Measurements from ENCODE around the gene GLIPR1L1. TPM values are rescaled to one million over a fixed set of nuclear protein-coding genes. Genes with fewer than 3 reads are reported as not detected.

Gene GLIPR1L1
- total RNA-seq (2014; rRNA removed; shearing (Covaris generic)), result not detected in 2 replicates

DNA sequence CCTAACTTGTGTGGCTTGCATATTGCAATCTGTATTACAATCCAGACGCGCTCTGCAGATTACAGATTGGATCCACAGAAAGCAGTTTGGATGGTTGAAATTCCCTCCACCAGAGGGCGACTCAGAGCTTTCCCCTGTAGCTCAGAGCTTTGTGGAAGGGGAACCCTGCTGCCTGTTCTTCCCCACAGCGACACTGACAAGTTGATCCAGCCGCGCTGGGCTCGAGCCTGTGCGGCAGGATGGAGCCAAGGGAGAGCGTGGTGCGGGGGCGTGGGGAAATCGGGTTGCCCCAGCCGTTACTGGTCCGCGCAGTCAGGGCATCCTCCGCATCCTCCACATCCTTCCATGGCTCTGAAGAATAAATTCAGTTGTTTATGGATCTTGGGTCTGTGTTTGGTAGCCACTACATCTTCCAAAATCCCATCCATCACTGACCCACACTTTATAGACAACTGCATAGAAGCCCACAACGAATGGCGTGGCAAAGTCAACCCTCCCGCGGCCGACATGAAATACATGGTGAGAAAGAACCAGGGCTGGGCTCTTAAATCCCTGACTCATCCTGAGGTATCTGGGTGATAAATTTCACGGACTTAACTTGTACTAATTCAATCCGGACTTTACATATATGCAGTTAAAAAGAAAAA lies at the start of gene GLIPR1L1:
TSS of gene GLIPR1L1 (plus strand) at position 287 of the 647 bp plus-strand sequence. CDS start at position 346, 59 bp downstream.
- DNase-seq (ENCODE audit: low read depth), result peak; percentile 91

GRCh38 chr12:75288860-75289259 lies 45.6 kb upstream of the GLIPR1L1 start:
- no peak for DNase-seq (ENCODE audit: low read depth)

- DNase-seq (ENCODE audit: low read depth), result peak; percentile 3
These were observed 44.7 kb upstream of the GLIPR1L1 start for GRCh38 chr12:75289753-75290152.

DNA sequence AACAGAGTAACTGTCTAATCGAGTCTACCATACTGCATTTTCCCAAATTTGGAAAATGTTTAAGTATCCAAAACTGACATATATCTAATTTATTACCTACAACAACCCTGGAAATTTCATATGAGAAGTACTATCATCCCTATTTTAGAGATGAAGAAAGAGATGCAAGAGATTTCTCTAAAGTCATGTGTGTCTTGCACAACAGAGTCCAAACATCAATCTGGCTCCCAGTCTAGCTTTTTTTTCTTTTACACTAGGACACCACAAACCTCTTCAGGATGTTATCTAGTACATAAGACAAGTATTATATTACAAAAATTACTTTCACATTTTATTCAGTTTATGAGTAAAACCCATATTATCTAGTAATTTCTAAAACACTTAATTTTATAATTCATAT lies 43.5 kb upstream of the GLIPR1L1 start:
- no peak for DNase-seq (ENCODE audit: low read depth)

GRCh38 chr12:75294336-75294735 lies 40.1 kb upstream of the GLIPR1L1 start:
- no peak for DNase-seq (ENCODE audit: low read depth)

DNA sequence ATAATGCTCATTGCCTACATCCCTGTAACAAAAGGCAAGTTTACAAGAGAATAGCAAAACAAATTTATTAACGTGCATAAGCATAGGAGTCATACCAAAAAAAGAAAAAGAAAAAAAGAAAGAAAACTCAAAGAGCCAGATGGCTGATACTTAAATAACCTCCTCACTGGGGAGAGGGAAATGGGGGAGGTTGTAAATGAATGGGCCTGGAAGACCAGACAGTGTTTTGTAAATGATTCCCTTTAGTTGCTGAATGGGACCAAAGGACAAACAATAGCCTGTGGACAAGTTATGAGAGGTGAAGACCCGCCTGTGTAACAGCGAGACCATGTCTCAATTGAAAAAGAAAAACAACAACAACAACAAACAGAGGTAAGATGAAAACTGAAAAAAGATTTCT lies 39.7 kb upstream of the GLIPR1L1 start:
- no peak for DNase-seq (ENCODE audit: low read depth)

- no peak for DNase-seq (ENCODE audit: low read depth)
These were observed 32.2 kb upstream of the GLIPR1L1 start for GRCh38 chr12:75302225-75302624.

DNA sequence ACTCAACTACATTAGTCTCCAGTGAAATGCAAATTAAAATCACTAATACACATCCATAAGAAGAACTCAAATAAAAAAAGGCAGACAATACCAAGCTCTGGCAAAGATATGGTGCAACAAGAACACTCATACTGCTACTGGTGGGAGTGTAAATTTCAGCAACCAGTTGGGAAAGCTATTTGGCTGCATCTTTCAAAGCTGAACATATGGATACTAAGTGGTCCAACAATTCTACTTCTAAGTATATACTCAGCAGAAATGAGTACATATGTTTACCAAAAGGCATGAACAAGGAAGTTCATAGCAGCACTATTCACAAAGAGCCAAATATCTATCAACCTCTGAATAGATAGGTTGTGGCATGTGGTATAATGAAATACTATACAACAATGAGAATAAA lies 31.7 kb upstream of the GLIPR1L1 start:
- no peak for DNase-seq (ENCODE audit: low read depth)

- no peak for DNase-seq (ENCODE audit: low read depth)
These were observed 28.8 kb upstream of the GLIPR1L1 start for GRCh38 chr12:75305412-75306332.

DNA sequence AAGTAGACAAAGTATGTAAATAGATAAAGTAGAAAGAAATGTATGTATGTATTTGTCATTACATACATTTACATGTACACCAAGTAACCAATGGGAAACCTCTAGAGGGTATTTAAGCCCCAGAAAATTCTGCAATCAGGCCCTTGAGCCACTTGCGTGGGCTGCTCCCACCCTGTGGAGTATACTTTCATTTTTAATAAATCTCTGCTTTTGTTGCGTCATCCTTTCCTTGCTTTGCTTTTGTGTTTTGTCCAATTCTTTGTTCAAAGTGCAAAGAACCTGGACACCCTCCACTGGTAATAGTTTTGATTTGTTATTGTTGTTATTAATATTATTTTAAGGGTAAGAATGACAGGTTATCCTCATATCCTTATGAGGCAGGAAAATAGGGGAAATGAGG lies 26.2 kb upstream of the GLIPR1L1 start:
- no peak for DNase-seq (ENCODE audit: low read depth)

GRCh38 chr12:75311369-75311768 lies 23.1 kb upstream of the GLIPR1L1 start:
- no peak for DNase-seq (ENCODE audit: low read depth)

DNA sequence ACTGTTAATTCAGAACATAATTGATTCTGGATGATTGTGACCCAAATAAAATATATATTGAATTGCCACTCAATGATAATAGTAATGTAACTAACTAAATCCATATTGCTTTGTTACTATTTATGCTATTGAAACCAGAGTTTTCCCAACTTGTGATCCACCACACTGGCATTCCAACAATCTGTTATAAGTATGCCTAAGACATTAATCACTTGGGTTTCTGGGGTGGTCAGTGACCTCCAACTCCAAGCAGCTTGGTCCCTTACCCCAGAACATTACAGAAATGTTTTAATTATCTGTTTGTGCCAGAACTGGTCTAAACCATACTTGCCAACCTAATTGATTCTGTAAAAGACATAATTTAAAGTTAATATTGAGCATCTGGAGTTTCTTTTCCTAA lies 19.0 kb upstream of the GLIPR1L1 start:
- peak; percentile 61 for DNase-seq (ENCODE audit: low read depth)

DNA sequence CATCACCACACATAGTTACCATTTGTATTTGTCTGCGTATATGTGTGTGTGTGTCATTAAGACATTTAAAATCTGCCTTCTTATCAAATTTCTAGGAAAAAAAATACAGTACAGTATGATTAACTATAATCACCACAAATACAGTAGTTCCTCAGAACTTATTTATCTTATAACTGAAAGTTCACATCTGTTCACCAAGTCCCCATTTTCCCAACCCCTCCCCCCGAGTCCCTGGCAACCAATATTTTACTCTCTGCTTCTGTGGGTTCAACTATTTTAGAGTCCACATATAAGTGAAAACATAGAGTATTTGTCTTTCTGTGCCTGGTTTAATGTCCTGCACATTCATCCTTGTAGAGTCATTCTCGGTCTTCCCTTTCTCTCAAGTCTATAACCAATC lies 16.7 kb upstream of the GLIPR1L1 start:
- no peak for DNase-seq (ENCODE audit: low read depth)

DNA sequence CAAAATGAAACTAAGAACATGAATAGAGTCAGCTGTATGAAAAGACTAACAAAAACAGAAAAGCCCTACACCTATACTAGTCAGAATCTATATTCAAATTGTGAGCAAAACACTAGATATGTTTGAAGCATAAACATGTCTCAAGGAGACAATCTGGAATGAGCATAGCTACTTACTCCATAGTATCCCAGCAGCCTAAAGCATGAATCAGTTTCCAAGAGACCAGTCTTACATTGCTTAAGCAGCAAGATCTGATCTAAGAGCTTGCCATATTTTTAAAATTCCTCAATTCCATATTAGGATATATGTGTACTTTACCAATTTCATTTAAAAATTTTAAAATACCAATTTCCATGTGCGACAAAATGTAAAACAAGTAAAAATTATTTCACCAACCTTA lies 12.0 kb upstream of the GLIPR1L1 start:
- DNase-seq (ENCODE audit: low read depth), result no peak

DNA sequence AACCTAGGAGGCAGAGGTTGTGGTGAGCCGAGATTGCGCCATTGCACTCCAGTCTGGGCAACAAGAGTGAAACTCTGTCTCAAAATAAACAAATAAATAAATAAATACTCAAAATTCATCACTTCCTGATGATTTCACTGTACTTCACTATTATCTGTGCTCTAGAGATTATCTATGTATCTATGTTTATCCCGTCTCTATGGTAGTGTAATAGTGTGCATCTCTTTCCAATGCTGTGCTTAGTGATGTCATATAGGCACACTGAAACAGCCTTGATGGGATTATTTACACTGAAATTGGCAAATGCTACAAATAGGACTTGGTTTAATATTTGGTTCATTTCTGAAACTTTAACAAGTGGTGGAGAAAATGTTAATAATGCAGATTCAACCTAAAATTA lies 10.8 kb upstream of the GLIPR1L1 start:
- peak; percentile 7 for DNase-seq (ENCODE audit: low read depth)

- DNase-seq (ENCODE audit: low read depth), result no peak
These were observed 6.8 kb upstream of the GLIPR1L1 start for GRCh38 chr12:75327642-75328041.

DNA sequence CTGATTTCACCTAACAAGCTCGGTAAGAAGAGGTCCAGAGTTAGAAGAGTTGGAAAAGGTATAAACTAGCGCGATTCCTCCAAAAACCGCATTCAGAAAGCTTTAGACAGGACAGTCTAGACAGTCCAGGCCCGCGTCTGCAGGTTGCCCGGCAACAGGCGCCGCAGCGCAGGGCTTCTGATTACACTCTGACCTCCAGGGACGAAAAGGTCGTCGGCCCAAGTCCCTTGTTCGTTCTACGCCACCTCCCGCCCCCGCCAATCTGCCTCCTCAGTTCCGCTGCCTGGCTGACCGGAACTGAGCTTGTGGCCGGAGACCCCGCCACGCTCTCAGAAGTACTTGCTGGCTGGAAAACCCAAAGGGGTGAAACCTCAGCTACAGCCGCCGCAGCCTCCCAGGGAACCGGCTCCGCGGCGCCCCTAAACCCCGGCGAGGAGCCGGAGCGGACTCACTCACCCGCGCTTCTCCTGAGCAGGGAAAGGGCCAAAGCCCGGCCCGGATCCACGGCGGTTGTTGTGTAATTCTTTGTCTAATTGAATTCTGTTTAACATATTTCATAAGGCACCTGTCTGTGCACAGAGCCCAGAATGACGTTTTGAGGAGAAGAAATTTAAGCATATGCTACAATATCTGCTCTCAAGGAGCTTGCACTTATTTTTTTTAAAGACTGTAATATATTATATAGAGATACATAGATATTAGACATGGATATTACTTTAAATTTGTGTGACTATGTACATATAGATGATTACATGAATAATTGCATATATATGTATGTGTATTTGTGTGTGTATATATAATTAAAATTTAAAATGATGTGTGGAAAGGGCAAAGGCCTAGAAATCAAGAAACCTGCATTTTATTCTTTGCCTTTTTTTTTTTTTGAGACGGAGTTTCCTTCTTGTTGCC lies 4.3 kb upstream of the GLIPR1L1 start, which contains the start of gene CAPS2:
TSS of gene CAPS2 (minus strand) at position 407 of the 909 bp plus-strand sequence. CDS start 3,826 bp downstream, outside the sequence.
- peak; percentile 83 for DNase-seq (ENCODE audit: low read depth)

- DNase-seq (ENCODE audit: low read depth), result no peak
These were observed 3.4 kb downstream of the GLIPR1L1 start for GRCh38 chr12:75337905-75338304.

DNA sequence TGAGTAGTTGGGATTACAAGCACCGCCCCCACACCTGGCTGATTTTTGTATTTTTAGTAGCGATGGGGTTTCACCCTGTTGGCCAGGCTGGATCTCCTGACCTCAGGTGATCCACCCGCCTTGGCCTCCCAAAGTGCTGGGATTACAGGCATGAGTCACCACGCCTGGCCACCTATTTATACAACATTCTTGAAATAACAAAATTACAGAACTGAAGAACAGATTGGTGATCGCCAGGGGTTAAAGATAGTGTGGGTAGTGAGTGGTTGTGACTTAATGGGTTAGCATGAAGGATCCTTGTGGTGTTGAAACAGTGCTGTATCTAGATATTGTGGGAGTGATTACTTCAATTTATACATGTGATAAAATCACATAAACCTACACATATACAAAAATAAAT lies 7.4 kb downstream of the GLIPR1L1 start:
- peak; percentile 54 for DNase-seq (ENCODE audit: low read depth)

- DNase-seq (ENCODE audit: low read depth), result peak; percentile 30
These were observed 11.1 kb downstream of the GLIPR1L1 start for GRCh38 chr12:75345531-75345930.

- DNase-seq (ENCODE audit: low read depth), result peak; percentile 6
These were observed 11.7 kb downstream of the GLIPR1L1 start for GRCh38 chr12:75346215-75346614.

DNA sequence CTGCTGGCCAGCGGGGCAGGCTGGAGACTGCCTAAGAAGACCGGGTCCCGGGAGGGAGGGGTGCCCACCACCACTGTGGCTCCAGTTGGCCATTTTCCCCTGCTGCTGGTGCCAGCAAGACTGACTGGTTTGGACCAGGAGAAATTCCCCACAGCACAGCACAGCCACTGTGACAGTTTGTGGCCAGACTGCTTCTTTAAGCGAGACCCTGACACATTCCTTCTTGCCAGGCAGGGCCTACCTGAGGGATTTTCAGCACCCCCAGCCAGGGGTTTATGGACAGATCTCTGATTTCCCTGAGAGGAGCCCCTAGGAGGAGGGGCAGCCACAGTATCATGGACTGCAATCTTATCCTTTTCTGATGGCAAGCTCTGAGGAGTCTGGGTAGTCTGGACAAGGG lies 15.5 kb downstream of the GLIPR1L1 start:
- no peak for DNase-seq (ENCODE audit: low read depth)

Measured in M059J (cell line).